Hepatocyte (in vitro differentiated cells): Measurements from ENCODE around the gene KRT35.

Experiments used
- CTCF ChIP-seq: fragments of 200-600 bp; sonication (generic); IDR thresholded peaks from 2 replicates; pipeline ENCODE4 v1.5.1; 2016; ENCODE audit warnings: antibody characterized with exemption, mild to moderate bottlenecking; ENCODE audit not compliant: poor library complexity
- EZH2 ChIP-seq: fragments of 200-600 bp; sonication (generic); IDR thresholded peaks from 2 replicates; pipeline ENCODE4 v1.6.1; 2016; ENCODE audit warnings: antibody characterized with exemption, mild to moderate bottlenecking, borderline replicate concordance
- EZH2phosphoT487 ChIP-seq: fragments of 200-600 bp; sonication (generic); IDR thresholded peaks from one replicate; pipeline ENCODE4 v1.6.1; 2018; ENCODE audit warnings: antibody characterized with exemption, mild to moderate bottlenecking, low read depth, moderate library complexity; ENCODE audit not compliant: unreplicated experiment, severe bottlenecking

GRCh38 chr17:41529491-41529915 is 48.6 kb upstream of the KRT35 start:
- TF ChIP-seq CTCF (no peak), EZH2 (no peak), EZH2phosphoT487 (no peak)
